Lower leg skin (tissue), 4 donors: ENCODE data around the gene CORO2A. TPM values are rescaled to one million over a fixed set of nuclear protein-coding genes. Genes with fewer than 3 reads are reported as not detected.

Source experiments
- DNase-seq, 2 donors: peaks; one replicate each; pipeline ENCODE4 v3.0.0-alpha.2; 2019; ENCODE audit warnings: low spot score in 2 of 2
- H3K4me3 ChIP-seq: fragments of 200-600 bp; sonication (generic); 2 replicates; pipeline ENCODE4 v1.5.1; 2017; ENCODE audit warnings: mild to moderate bottlenecking, low read depth; ENCODE audit not compliant: poor library complexity, severe bottlenecking
- CTCF ChIP-seq, 3 donors: fragments of 450-650 bp; IDR thresholded peaks; one replicate each; pipeline ENCODE4 v1.5.1; 2016; ENCODE audit warnings: antibody characterized with exemption in 3 of 3, mild to moderate bottlenecking in 3 of 3, moderate library complexity in 2 of 3
- POLR2A ChIP-seq, 2 donors: fragments of 450-650 bp; IDR thresholded peaks; one replicate each; pipeline ENCODE4 v1.6.1; 2016 to 2017; ENCODE audit warnings: antibody characterized with exemption in 2 of 2, mild to moderate bottlenecking in 1 of 2, moderate library complexity in 1 of 2
- whole genome bisulfite sequencing, 2 donors: methylation state at CpG; one replicate each; pipeline ENCODE4 v1.1.5; 2018; 5-methylcytosine and 5-hydroxymethylcytosine counted together
- intact Hi-C: fragments of 100-400 bp; cut with DNase I; formaldehyde crosslinking; loops from one replicate; pipeline ENCODE4 v1.15.0; 2023; ENCODE audit warnings: low total_unique reads
- total RNA-seq, 4 donors: library from RNA; depleted of rRNA; stranded (reverse); fragments of >200 nt; gene quantifications; one replicate each; pipeline ENCODE4 v1.1.0, GENCODE V29; 2016

Gene CORO2A
- total RNA-seq, 4 donors from 2014 or later, result 20.8 to 31.4 (median 25.4) TPM

- intact Hi-C loops, result no loop called here
- DNase-seq, result no peak
- WGBS, 2 donors, result 93% methylated on average over 6 of the region's 6 CpGs
- TF ChIP-seq POLR2A (IDR thresholded peaks at IDR 0.05) (no peak), CTCF (IDR thresholded peaks at IDR 0.05) (no peak)
- no peak overlapping the region for H3K4me3 ChIP-seq
These were observed 8.1 kb downstream of the CORO2A start for GRCh38 chr9:98184326-98184725.

- H3K4me3 ChIP-seq, result no peak overlapping the region
- WGBS, 2 donors, result 85 to 91% methylated on average over 9 of the region's 9 CpGs
These were observed 9.4 kb downstream of the CORO2A start for GRCh38 chr9:98182889-98183599.

GRCh38 chr9:98182069-98182820, 10.2 kb downstream of the CORO2A start:
- DNase-seq, result no peak
- H3K4me3 ChIP-seq, result no peak overlapping the region
- WGBS, 2 donors, result 88 to 89% methylated on average over 9 of the region's 9 CpGs
- no peak for TF ChIP-seq POLR2A (IDR thresholded peaks at IDR 0.05)
- no peak for TF ChIP-seq CTCF (IDR thresholded peaks at IDR 0.05)
- intact Hi-C loops, result no loop called here

More at GRCh38 chr9:98182889-98183599, 9.4 kb downstream of the CORO2A start:
- intact Hi-C loops, result no loop called here
- no peak for TF ChIP-seq CTCF (IDR thresholded peaks at IDR 0.05)
- TF ChIP-seq POLR2A (IDR thresholded peaks at IDR 0.05), result no peak
- no peak for DNase-seq

GRCh38 chr9:98181746-98182068, 10.7 kb downstream of the CORO2A start:
- intact Hi-C loops, result no loop called here
- TF ChIP-seq CTCF (IDR thresholded peaks at IDR 0.05) (no peak), POLR2A (IDR thresholded peaks at IDR 0.05) (no peak)
- 88 to 93% methylated on average over 5 of the region's 5 CpGs for WGBS, 2 donors
- H3K4me3 ChIP-seq, result no peak overlapping the region
- no peak for DNase-seq

GRCh38 chr9:98180996-98181395, 11.4 kb downstream of the CORO2A start:
- 96% methylated on average over 6 of the region's 6 CpGs for WGBS, 2 donors
- TF ChIP-seq POLR2A (IDR thresholded peaks at IDR 0.05), result no peak
- TF ChIP-seq CTCF (IDR thresholded peaks at IDR 0.05), result no peak
- no peak for DNase-seq
- no peak overlapping the region for H3K4me3 ChIP-seq
- intact Hi-C loops, result no loop called here
